Hepatocyte (in vitro differentiated cells): ENCODE data around the gene DCAF12.

Experiments used
- EZH2 ChIP-seq: fragments of 200-600 bp; sonication (generic); IDR thresholded peaks from 2 replicates; pipeline ENCODE4 v1.6.1; 2016; ENCODE audit warnings: antibody characterized with exemption, mild to moderate bottlenecking, borderline replicate concordance
- EZH2phosphoT487 ChIP-seq: fragments of 200-600 bp; sonication (generic); IDR thresholded peaks from one replicate; pipeline ENCODE4 v1.6.1; 2018; ENCODE audit warnings: antibody characterized with exemption, mild to moderate bottlenecking, low read depth, moderate library complexity; ENCODE audit not compliant: unreplicated experiment, severe bottlenecking

DNA sequence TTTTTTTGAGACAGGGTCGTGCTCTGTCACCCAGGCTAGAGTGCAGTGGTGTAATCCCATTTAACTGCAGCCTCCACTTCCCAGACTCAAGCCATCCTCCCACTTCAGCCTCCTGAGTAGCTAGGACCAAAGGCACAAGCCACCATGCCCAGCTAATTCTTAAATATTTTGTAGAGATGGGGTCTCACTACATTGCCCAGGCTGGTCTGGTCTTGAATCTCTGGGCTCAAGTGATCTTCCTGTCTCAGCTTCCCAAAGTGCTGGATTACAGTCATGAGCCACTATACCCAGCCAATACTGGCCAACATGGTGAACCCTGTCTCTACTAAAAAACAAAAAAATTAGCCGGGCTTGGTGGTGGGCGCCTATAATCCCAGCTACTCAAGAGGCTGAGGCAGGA is 6.8 kb downstream of the DCAF12 start:
- TF ChIP-seq EZH2phosphoT487 (no peak), EZH2 (no peak)
